ENCODE measurements around the gene CLIP4.
"Not testable (repeated sequence)": the region's sequence is repeated elsewhere in the genome, so short reads cannot be mapped to it uniquely, and the experiment has no call there.

The CLIP4 gene

GRCh38 chr2:29104688-29105087 is 10.5 kb upstream of the CLIP4 start:
- TF ChIP-seq CTCF (IDR thresholded peaks at IDR 0.05; ENCODE audit: control insufficient read depth, extremely low read depth, insufficient read depth) = no peak

DNA sequence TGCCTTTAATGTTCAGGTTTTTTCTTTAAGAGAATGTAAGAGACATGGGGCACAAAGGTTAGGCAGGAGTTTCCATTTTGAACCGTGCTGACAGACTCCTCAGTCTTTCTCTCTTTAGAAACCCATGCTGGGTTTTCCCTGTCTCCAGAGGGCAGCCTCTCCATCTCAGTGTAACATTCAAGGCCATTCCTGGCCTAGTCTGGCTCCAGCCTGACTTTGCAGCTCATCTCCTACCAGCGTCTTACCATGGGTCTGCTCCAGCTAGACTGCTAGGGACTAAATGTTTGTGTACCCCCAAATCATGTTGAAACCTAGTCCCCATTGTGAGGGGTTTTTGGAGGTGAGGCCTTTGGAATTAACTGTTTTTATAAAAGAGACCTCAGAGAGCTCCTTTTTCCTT is 9.8 kb upstream of the CLIP4 start:
- no peak for DNase-seq (ENCODE audit: low read depth)
- H3K4me3 ChIP-seq (ENCODE audit: low read depth, low read length) = no peak overlapping the region
- no peak for TF ChIP-seq CTCF (IDR thresholded peaks at IDR 0.05; ENCODE audit: control insufficient read depth, extremely low read depth, insufficient read depth)

More at GRCh38 chr2:29104688-29105087, 10.5 kb upstream of the CLIP4 start:
- no peak for DNase-seq (ENCODE audit: low read depth)
- H3K4me3 ChIP-seq (ENCODE audit: low read depth, low read length) = no peak overlapping the region

DNA sequence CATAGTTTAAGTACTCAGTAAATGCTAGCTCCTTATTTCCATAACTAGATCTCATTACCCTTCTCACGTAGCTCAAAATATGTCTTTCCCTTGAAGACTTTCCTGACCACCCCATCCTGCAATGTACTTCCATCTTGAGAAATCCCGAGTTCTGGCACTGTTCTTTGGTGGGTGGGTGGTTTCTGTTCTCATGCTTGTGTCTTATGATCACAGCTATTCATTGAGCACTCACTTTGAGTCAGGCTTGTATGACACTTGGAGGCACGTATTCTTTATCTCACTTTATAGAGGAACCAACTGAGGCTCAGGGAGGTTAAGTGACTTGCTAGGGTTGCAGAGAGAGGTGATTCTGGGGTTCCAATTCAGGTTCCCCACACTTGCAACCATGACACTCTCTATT is 9.0 kb upstream of the CLIP4 start:
- TF ChIP-seq CTCF (IDR thresholded peaks at IDR 0.05; ENCODE audit: control insufficient read depth, extremely low read depth, insufficient read depth) = no peak
- DNase-seq (ENCODE audit: low read depth) = no peak
- H3K4me3 ChIP-seq (ENCODE audit: low read depth, low read length) = no peak overlapping the region

- H3K4me3 ChIP-seq (ENCODE audit: low read depth, low read length) = no peak overlapping the region
- DNase-seq (ENCODE audit: low read depth) = no peak
- TF ChIP-seq CTCF (IDR thresholded peaks at IDR 0.05; ENCODE audit: control insufficient read depth, extremely low read depth, insufficient read depth) = no peak
These were observed 8.2 kb upstream of the CLIP4 start for GRCh38 chr2:29106980-29107388.

- H3K4me3 ChIP-seq (ENCODE audit: low read depth, low read length); DNase-seq (ENCODE audit: low read depth): not testable (repeated sequence)
These were observed 7.7 kb upstream of the CLIP4 start for GRCh38 chr2:29107547-29107946.

DNA sequence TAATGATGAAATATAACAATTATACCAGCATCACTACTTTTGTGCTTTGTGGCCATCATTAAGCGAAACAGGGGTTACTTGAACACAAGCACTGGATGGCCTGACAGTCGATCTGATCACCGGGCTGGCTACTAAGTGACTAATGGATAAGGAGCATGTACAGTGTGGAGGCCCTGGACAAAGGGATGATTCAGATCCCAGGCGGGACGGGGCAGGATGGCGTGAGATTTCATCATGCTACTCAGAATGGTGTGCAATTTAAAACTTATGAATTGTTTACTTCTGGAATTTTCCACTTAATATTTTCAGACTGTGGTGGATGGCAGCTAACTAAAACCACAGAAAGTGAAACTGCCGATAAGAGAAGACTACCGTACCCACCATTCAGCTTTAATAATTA is 7.0 kb upstream of the CLIP4 start:
- no peak for DNase-seq (ENCODE audit: low read depth)
- no peak for TF ChIP-seq CTCF (IDR thresholded peaks at IDR 0.05; ENCODE audit: control insufficient read depth, extremely low read depth, insufficient read depth)
- H3K4me3 ChIP-seq (ENCODE audit: low read depth, low read length) = no peak overlapping the region

DNA sequence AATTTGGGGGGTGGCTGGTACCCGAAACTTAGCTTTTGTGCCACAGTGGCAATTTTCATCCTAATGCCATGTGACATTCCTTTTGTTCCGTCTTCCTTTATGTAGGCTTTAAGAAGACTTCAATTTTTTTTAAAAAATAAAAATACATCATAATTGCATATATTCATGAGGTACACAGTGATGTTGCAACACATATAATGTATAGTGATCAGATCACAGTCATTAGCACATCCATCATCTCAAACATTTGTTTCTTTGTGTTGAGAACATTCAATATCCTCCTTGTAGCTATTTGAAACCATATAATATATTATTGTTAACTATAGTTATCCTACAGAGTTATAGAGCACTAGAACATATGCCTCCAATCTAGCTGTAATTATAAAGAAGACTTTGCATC is 6.0 kb upstream of the CLIP4 start:
- DNase-seq (ENCODE audit: low read depth) = no peak
- TF ChIP-seq CTCF (IDR thresholded peaks at IDR 0.05; ENCODE audit: control insufficient read depth, extremely low read depth, insufficient read depth) = no peak
- no peak overlapping the region for H3K4me3 ChIP-seq (ENCODE audit: low read depth, low read length)
